Effector memory CD4-positive, alpha-beta T cell (primary cell): ENCODE measurements around the gene SLC16A8.

ENCODE experiments used
- DNase-seq, 3 donors: peaks; one replicate each; pipeline ENCODE4 v3.0.0-alpha.2; 2020
- H3K27ac ChIP-seq: 2 replicates; pipeline ENCODE4 v1.7.0; 2013; ENCODE audit warnings: mild to moderate bottlenecking, low read length, moderate library complexity; ENCODE audit not compliant: insufficient read depth, poor library complexity, severe bottlenecking
- H3K27me3 ChIP-seq: replicated peaks from 2 replicates; pipeline ENCODE4 v1.7.0; 2013; ENCODE audit warnings: mild to moderate bottlenecking, low read length; ENCODE audit not compliant: insufficient read depth, control insufficient read depth, poor library complexity, severe bottlenecking
- H3K36me3 ChIP-seq: 2 replicates; pipeline ENCODE4 v1.7.0; 2013; ENCODE audit warnings: mild to moderate bottlenecking, low read length, moderate library complexity; ENCODE audit not compliant: control insufficient read depth, insufficient read depth
- H3K4me1 ChIP-seq: 2 replicates; pipeline ENCODE4 v1.7.0; 2013; ENCODE audit warnings: low read length, mild to moderate bottlenecking; ENCODE audit not compliant: control insufficient read depth, insufficient read depth, poor library complexity, severe bottlenecking
- H3K4me3 ChIP-seq: 2 replicates; pipeline ENCODE4 v1.7.0; 2013; ENCODE audit warnings: low read length, low read depth, mild to moderate bottlenecking; ENCODE audit not compliant: insufficient read depth, poor library complexity, severe bottlenecking
- H3K9me3 ChIP-seq: 2 replicates; pipeline ENCODE4 v1.7.0; 2013; ENCODE audit warnings: mild to moderate bottlenecking, low read length, moderate library complexity; ENCODE audit not compliant: control insufficient read depth

Gene SLC16A8

DNA sequence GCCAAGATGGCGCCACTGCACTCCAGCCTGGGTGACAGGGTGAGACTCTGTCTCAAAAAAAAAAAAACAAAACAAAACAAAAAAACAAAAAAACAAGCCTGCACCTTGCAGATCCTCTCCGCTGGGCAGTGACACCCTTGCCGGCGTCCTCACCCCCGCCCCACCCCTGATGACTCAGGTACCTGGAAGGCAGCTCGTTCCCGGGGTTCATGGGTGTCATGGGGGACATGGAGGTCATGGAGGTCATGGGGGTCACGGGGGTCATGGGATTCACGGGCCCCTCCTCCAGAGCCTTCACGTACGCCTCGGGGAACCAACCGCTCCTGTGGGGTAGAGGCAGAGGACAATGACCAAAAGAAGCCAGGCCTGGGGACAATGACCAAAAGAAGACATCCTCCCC, 3.0 kb upstream of the SLC16A8 start:
- Histone ChIP-seq H3K27me3 (peaks cover 10% of the 10 kb centered on the region), H3K4me3 (no peak overlapping the region), H3K9me3 (no peaks in the 10 kb centered on the region), H3K4me1 (peaks cover 5% of the 10 kb centered on the region), H3K36me3 (peaks cover 3% of the 10 kb centered on the region), H3K27ac (no peak overlapping the region)
- DNase-seq = no peak

DNA sequence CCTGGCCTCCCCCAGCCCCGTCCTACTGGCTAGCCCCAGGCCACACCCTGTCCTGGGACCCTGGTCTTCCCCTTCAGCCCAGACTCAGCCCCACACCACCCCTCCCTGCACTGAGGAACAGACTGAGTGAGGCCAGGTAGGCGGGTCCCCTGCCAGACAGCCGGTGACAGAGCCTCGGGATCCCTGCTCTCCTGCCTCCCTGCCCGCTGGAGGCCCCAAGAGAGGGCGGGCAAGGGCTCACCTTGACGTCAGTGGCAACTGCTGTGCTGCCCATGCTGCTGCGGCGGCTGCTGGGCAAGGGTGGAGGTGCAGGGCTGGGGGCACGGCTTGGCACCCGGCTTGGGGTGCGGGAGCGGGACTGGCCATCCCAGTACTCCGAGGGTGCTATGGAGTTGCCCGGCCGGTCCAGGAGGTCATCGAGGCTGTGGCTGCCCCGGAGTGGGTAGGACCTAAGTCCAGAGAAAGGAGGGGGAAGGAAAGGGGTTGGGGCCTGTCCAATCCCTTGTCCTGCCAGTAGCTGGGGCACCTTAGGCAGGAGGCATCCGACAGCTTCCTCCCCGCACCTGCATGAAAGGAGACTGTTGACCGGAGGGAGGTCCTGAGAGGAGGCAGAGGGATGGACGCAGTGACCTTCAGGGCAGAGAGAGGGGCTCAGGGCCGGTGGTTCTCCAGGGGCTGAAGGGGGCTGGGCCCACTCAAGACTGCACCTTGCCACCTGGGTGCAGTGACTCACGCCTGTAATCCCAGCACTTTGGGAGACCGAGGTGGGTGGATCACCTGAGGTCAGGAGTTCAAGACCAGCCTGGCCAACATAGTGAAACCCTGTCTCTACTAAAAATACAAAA, 2.2 kb upstream of the SLC16A8 start:
- peaks cover 11% of the 10 kb centered on the region for H3K4me1 ChIP-seq
- H3K36me3 ChIP-seq = peaks cover 3% of the 10 kb centered on the region
- DNase-seq = no peak
- H3K27ac ChIP-seq = no peak overlapping the region
- H3K27me3 ChIP-seq = peaks cover 17% of the 10 kb centered on the region
- H3K9me3 ChIP-seq = no peaks in the 10 kb centered on the region
- H3K4me3 ChIP-seq = no peak overlapping the region

DNA sequence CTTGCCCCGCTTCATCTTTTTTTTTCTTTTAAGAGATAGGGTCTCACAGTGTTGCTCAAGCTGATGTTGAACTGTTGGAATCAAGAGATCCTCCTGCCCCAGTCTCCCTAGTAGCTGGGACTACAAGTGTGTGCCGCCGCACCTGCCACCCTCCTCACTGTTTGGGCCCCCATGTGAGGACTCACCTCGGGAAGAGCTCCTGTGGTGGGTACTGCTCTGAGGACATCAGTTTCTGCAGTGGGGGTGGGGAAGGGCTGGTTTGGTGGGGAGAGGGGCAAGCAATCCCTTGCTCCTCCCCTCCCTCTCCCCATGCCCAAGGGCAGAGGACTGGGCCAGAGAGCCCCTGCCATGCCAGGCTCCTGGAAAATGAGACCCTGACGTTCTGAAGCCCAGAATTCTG, 1.5 kb upstream of the SLC16A8 start:
- Histone ChIP-seq H3K36me3 (peaks cover 3% of the 10 kb centered on the region), H3K4me1 (peaks cover 16% of the 10 kb centered on the region), H3K27ac (no peak overlapping the region), H3K4me3 (no peak overlapping the region), H3K27me3 (peaks cover 17% of the 10 kb centered on the region), H3K9me3 (no peaks in the 10 kb centered on the region)
- no peak for DNase-seq

DNA sequence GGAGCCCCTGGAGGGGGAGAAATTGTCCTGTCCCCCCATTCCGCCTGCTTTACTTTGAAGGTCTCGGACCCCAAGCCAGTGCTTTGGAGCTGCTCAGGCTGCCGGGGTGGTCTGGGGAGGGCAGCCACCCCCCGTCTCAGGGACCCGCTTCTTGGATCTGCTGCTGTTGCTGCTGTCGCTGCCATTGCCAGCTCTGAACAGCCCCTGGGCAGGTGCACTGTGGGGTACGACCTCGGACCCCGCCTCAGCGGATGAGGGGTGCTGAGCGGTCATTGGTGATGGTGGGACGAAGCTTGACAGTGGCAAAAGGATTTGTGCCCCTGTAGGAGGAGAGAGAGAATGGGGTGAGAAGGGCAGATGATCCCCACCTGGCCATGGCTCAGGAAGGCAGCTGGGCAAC, 1.1 kb upstream of the SLC16A8 start:
- Histone ChIP-seq H3K9me3 (no peaks in the 10 kb centered on the region), H3K27me3 (peaks cover 17% of the 10 kb centered on the region), H3K4me3 (no peak overlapping the region), H3K4me1 (peaks cover 16% of the 10 kb centered on the region), H3K36me3 (peaks cover 3% of the 10 kb centered on the region), H3K27ac (no peak overlapping the region)
- DNase-seq = no peak

DNA sequence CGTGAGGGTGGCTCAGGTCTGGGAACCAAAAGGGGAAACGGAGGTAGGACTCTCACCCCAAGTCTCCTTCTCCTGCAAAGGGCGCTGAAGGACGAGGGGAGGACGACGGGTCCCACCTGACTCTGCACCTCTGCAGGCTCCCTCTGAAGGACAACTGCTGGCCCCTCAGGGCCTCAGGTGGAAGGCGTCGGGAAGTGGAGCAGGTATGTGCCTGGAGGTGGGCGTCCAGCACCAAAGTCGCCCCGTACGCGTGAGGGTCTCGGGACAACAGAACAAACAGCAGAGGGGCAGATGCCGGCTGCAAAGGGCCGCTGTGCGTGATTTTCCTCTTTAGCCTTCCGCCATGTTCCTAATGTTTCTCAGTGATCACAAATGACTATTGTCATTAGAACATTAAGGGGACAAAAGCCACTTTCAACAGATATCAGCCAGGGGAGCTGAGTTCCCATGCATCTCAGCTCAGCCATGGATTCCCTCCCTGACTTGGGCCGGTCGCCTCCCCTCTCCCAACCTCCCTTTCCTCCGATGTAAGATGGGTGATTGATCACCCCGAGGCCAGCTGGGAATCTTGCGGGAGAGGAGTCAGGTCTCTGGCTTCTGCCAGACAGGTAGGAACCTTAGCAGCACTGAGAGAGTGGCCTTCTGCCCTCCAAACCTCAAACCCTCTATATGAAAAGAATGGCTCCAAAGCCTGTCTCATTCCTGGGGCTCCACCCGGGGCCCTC, 836 bp downstream of the SLC16A8 start:
- H3K27me3 ChIP-seq = peaks cover 17% of the 10 kb centered on the region
- no peaks in the 10 kb centered on the region for H3K9me3 ChIP-seq
- DNase-seq = no peak
- H3K36me3 ChIP-seq = peaks cover 3% of the 10 kb centered on the region
- no peak overlapping the region for H3K4me3 ChIP-seq
- H3K27ac ChIP-seq = no peak overlapping the region
- H3K4me1 ChIP-seq = peaks cover 16% of the 10 kb centered on the region

DNA sequence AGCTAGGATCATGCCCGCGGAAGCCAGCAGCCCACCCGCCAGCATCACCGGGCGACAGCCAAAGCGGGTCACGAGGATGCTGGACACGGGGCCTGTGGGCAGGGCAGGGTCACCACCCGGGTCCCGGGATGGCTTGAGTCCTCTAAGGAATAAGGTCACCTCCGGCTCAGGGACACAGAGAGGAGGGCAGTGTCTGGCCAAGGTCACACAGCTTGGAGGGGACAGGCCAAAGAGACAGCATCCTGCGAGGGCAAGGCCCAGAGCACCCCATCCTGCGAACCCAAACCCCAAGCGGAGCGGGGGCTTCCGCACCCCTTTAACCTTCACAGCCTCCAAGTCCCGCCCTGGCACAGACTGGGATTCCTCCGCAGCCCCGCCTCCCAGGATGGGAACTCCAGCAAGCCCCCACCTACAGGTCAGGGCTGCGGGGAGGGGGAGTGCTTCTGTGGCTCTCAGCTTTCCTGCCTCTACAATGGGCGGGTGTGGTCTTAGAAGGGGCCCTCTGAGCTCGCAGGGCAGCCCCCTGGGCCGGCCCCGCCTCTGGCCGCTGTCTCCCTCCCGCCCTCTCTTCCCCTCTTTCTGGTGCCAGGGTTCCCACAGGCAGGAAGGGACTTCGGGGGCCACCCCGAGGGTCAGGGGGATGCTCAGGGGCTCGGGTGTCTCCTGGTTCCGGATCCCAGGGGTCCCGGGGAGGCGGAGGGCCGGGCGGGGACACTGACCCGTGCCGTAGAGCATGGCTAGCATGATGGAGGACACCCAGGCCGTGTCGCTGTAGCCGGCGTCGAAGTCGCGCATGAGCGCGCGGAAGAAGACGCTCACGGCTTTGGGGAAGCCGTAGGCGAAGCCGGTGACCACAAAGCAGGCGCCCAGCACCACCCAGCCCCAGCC, 1.8 kb downstream of the SLC16A8 start:
- Histone ChIP-seq H3K27me3 (peaks cover 17% of the 10 kb centered on the region), H3K4me3 (no peak overlapping the region), H3K27ac (no peak overlapping the region), H3K9me3 (no peaks in the 10 kb centered on the region), H3K4me1 (peaks cover 16% of the 10 kb centered on the region), H3K36me3 (peaks cover 3% of the 10 kb centered on the region)
- no peak for DNase-seq

DNA sequence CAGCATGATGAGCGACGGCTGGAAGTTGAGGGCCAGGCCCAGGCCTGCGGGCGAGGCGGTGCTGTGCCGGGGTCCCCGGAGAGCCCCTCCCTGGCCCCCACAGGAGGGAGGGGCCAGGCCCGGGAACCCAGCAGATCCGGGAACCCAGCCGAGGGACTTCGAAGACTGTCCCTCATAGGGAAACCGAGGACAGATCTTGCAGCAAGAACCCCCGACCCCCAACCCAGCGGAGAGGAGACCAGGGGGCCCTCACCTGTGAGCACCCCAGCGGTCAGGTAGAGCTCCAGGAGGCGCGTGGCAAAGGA, 2.4 kb downstream of the SLC16A8 start:
- peaks cover 17% of the 10 kb centered on the region for H3K27me3 ChIP-seq
- H3K4me3 ChIP-seq = no peak overlapping the region
- H3K4me1 ChIP-seq = peaks cover 16% of the 10 kb centered on the region
- peaks cover 3% of the 10 kb centered on the region for H3K36me3 ChIP-seq
- H3K27ac ChIP-seq = no peak overlapping the region
- DNase-seq = no peak
- no peaks in the 10 kb centered on the region for H3K9me3 ChIP-seq

DNA sequence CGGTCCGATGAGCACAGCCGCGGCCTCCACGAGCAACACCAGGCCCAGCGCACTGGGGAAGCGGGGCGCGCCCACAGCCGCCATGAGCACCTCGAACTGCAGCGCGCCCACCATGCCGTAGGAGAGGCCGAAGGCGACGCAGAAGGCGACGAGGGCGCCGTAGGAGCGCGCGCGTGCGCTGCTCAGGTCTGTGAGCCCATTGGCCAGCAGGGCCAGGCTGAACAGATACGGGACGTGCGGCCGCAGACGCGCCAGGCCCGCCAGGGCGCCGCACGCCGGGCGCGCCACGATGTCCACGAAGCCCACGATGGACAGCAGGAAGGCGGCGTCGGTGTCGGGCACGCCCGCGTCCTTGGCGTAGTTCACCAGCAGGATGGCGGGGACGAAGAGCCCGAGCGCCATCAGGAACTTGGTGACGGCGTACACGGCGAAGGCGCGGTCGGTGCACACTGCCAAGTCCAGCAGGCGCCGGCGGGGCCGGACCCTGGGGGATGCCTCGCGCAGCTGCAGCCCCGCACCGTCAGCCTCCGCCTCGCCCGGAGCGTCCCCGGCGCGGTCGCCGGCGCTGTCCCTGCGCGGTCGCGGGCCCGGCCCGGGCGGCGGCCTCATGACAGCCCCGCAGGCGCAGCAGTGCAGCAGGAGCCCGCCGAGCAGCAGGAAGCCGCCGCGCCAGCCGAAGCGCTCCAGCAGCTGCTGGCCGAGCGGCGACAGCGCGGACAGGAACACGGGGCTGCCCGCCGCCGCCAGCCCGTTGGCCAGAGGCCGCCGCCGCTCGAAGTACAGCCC, 2.9 kb downstream of the SLC16A8 start:
- Histone ChIP-seq H3K27ac (no peak overlapping the region), H3K9me3 (no peaks in the 10 kb centered on the region), H3K36me3 (peaks cover 3% of the 10 kb centered on the region), H3K4me3 (peak overlapping the region; percentile 17), H3K4me1 (peaks cover 16% of the 10 kb centered on the region), H3K27me3 (peaks cover 17% of the 10 kb centered on the region)
- no peak for DNase-seq

DNA sequence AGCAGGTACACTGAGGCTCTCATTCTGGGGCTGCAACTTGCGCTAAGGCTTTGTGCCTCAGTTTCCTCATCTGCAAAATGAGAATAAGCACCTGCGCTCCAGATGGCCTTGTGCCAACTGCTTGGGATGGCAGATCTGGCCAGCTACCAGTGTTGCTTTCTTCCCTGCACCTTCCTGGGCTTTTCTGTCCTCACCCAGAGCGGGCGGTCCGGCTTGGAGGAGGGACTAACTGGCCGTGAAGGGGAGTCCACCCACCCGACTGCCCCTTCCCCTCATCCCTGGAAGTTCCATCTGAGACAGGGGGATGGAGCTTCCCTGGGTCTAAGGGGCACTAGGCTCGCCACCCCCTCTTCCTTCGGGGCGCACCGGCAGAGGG, 3.5 kb downstream of the SLC16A8 start:
- Histone ChIP-seq H3K9me3 (no peaks in the 10 kb centered on the region), H3K4me3 (no peak overlapping the region), H3K27ac (no peak overlapping the region), H3K4me1 (peaks cover 16% of the 10 kb centered on the region), H3K36me3 (peaks cover 3% of the 10 kb centered on the region), H3K27me3 (peaks cover 17% of the 10 kb centered on the region)
- DNase-seq = no peak
